Fibroblast of the conjunctiva (primary cell): ENCODE data around the gene PLPP3.

Experiments used
- DNase-seq: peaks from one replicate; pipeline ENCODE4 v3.0.0-alpha.2; 2010; ENCODE audit warnings: low read depth

The PLPP3 gene

DNA sequence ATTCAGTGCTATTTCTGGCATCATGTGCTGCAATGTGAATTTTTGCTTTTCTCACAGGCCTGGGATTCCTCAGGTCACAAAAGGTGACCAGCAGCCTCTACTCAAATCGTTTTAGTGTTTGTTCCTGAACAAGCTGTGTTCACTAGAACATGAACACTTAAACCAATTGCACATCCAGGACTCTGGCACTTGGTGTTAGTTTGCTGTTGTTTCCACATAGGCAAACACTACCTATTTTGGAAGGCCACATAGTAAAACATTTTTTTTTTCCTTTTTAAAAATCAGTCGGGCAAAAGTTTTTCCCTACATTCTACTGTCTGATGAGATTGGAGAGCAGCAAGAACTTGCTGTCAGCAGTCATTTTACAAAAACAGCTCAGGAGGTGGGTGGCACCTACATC lies 83.2 kb downstream of the PLPP3 start:
- no peak for DNase-seq

DNA sequence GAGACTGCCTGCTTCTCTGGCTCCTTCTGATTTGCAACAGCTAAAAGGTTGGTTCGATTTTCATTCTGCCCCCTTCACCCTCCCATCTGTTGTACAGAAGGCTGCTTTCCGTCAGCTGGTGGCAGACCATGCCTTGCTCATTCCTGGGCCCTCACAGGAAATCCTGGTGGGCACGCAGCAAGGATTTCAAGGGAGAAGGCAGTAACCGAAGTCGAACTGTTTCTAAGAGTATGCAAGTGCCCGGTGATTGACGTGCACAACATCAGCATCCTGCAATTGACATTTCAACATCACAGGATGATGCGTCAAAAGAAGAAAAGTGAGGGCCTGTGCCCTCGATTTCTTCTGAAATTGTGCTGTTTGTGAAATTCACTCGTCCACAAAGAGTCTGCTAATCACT lies 83.8 kb downstream of the PLPP3 start:
- DNase-seq, result no peak

DNA sequence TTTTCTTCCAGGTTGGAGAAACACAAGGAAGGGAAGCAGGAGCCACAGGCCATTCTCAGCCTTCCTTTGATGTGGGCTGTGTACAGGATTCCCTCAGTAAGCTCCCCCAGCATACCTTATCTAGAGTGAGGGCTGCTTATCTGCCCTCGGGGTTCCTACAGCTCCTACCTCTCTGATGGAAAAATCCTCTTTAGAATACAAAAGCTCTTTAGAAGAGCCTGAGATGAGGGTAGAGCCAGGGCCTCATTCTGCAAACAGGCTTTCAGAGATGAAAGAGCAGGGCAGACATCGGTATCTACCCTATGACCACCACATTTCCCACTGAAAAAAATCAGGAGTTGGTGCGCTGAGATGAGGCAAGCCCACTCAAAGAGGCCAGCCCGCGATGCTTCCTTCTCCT lies 85.1 kb downstream of the PLPP3 start:
- DNase-seq, result no peak

DNA sequence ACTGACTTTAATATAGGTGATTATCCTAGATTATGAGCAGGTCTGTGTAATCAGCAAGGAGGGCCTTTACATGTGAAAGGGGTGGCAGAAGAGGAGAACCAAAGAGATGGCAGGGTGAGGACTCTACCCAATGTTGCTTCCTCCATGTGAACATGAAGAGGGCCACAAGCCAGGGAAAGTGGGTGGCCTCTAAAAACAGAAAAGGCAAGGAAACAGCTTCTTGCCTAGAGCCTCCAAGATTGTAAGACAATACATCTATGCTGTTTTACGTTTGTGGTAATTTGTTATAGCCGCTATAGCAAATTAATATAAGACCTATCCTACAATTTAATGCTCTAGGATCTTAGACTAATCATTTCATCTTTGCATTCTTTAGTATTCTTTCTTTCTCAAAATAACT lies 85.5 kb downstream of the PLPP3 start:
- no peak for DNase-seq

DNA sequence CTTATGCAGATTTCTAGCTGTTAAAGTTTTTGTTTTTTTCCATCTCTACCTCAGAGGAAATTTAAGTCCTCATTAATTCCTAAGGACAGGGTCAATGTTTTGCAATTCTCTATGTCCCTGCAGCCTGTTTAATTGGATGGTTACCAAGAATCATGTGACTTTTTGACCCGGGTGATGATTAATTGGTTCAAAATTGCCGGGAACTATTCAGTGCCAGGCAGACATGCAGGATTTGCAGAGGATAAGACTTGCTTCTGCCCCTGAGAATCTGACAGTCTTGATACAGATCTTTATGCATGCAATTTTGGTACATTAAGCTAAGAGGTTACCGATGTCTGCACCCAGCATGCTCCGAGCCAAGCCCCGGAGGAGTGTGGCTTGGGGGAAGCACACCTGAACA lies 87.9 kb downstream of the PLPP3 start:
- DNase-seq, result peak; percentile 51

DNA sequence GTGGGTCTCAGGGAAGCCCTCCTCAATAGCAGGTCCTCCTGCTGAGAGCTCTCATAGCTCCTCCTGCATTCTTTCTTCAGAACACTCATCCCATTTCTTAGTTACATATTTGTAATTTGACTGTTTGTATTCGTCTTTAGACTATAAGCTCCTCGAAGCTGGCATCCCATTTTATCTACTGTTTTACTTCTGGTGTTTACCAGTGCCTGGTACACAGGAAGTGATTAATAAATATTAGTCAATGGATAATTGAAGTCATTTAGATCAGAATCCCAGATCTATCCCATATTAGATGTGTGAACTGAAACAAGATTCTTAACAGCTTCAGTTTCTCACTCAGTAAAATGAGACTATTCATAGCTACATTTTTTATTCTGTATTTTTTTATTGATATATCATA lies 88.7 kb downstream of the PLPP3 start:
- DNase-seq, result no peak

DNA sequence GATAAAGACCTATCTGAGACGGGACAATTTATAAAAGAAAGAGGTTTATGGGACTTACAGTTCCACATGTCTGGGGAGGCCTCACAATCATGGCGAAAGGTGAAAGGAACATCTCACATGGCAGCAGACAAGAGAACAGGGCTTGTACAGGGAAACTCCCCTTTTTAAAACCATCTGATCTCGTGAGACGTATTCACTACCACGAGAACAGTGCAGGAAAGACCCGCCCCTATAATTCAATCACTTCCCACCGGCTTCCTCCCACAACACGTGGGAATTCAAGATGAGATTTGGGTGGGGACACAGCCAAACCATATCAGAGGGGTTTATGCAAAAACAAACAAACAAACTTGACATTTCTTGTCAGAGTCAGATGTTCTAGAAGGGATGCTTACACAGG lies 89.7 kb downstream of the PLPP3 start:
- DNase-seq, result no peak

DNA sequence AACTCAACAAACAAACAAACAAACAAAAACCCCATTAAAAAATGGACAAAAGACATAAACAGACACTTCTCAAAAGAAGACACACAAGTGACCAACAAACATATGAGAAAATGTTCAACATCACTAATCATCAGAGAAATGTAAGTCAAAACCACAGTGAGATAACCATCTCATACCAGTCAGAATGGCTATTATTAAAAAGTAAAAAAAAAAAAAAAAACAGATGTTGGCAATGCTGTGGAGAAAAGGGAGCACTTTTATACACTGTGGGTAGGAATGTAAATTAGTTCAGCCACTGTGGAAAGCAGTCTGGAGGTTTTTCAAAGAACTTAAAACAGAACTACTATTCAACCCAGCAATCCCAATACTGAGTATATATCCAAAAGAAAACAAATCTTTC lies 94.7 kb downstream of the PLPP3 start:
- DNase-seq, result no peak

DNA sequence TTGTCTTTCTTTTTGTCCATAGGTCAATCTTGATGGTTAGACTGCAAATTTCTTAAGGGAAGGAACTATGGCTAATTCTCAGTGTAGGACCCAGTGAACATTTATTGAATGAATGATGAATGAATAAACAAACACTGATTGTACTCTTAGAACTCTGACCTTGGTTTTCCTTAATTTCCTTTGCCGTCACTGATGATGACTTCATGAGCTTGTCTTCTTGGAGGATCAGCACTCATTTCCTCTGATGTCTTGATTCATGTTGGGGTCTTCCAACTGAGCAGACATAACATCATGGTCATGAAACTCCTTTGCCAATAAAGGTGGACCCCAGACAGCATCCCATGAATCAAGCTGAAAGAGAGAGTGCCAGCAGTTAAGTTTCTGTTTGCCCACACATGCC lies 96.3 kb downstream of the PLPP3 start:
- DNase-seq, result no peak

DNA sequence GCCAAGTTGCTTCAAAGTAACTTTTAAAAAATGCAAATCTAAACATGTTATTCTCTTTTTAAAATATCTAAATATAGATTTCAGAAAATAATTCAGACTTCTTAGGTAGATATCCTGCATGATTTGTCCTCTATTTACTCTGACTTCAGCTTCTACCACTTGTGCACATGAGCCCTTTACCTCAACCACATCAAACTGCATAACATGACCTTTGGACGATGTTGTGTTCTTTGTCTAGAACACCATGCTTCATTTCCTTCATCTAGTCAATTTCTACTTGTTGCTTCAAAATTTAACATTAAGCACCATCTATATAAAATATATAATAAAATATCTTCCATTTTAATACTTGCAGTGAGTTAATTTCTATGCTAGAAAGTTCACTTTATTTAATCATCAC lies 96.9 kb downstream of the PLPP3 start:
- no peak for DNase-seq

DNA sequence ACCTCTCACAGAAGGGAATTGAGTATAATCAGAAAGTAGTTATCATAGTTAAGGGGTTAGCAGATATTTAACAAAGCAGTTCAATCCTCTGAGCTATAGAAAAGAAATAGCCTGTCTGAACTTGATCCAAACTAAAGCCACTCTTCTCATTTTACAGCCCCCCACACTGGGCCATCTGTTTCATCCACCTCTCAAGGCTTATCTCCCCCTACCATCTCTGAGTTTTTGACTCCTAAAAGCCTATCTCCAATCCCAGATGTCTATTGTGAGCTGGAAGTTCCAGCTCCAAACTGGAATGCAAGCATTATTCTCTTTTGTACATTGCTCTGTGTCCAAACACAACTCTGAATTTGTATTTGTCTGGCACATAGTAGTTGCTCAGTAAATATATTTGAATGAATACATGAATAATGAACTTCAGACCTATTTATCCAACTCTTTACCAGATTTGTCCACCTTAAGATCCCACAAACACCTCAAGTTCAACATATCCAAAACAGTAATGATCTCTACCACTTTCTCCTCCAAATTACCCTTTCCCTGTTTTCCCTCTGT lies 98.1 kb downstream of the PLPP3 start:
- no peak for DNase-seq

DNA sequence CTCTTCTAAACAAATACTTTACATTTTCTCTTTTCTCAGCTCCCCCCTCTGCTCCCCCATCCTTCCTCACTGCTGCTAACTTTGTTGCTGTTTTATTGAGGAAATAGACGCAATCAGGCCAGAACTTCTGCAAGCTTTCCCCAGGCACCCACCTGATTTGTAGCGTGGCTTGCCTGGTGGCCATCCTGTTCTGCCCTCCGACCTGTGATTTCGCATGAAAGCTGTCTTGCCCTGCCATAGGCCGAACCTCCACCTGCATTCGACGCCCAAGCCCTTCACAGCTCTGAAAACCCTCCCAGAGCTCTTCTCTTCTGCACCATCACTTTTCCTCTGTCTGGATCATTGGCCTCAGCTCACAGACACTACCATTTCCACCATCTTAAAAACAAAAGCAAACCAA lies 100.6 kb downstream of the PLPP3 start:
- DNase-seq, result no peak

DNA sequence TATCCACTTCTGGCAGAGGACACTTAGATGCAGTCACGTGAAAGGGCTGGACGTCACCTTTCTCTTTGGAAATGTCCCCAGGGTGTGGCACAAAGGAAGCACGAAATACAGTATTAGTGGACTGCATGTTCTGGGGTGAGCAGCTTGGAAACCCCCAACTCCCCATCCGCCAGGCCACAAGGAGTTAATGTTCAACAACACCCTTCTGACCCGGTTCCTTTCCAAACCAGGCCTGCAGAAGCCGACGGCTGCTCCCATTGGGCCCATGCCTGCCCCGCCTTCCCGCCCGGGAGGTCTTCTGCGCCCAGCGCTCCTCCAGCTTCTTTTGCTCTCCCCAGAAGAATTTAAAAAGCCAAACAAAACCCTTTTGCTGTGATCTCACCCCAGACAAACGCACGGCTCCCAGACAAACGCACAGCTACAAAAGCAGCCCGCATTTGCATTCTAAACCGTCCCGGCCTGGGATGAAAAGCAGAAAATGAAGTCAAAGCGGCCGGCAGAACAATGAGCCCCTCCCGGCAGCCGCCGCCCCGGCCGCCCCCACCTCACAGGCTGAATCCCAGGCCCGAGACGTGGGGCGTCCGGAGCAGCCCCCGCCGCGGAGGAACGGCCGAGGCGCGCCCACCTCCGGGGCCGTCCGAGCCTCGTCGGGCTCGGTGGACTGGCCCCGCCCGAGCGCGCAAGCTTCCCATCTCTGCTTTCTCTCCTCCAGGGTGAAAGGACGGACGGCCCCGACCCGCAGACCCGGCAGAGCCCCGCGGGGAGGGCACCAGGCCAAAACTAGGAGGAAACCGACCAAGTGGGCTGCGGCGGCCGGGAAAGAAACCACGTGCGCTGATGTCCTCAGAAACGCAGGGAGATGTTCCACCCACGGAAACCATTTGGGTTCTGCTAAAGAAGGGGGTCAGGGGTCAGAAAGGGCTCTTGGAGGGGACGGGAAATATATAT lies 101.9 kb downstream of the PLPP3 start:
- peak; percentile 49 for DNase-seq

DNA sequence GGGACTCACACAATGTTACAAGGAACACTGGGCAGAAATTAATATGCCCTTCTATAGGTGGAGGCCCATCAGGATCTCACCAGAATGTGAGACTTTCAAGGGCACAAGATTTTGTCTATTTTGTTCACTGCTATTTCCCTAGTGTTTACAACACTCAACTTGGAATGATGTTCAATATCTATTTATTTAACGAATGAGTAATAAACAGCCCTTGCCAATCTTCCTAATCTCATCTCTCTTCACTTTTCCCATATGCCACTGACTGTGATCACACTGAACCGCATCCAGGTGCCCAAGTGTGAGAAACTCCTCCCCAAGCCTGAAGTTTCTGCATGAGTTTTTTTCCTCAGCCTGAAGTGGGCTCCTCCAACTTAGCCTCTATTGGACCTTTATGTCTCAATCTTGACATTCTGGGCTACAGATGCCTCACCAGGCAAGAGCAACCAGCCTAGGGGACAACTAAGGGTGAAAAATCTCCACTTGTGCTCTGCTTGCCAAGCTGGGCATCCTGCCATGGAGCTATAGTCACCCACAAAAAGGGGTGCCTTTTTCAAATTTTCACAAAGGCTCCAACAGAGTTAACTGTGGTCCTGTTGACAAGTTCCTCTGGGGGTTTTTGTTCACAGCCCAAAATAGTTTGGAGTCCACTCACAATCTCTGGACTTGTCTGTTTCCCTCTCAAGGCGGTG lies 105.6 kb downstream of the PLPP3 start:
- no peak for DNase-seq

DNA sequence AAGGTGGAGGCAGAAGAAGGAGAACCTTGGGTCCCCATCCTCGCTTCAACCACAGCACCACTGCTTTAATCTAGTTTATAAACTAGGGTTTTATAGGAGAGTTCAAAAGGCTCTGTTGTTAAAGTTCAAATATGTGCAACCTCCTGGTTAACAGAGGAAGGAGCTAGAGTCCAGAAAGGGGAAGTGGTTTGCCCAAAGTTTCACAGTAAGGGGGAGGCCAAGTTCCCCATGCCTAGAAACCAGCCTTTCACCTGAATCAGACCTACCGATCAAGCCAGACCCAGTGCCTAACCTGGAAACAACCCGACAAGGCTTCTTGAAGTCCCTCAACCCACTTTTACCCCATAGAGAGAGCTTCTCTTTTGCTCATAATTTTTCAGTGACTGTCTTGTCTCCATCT lies 106.5 kb downstream of the PLPP3 start:
- no peak for DNase-seq

DNA sequence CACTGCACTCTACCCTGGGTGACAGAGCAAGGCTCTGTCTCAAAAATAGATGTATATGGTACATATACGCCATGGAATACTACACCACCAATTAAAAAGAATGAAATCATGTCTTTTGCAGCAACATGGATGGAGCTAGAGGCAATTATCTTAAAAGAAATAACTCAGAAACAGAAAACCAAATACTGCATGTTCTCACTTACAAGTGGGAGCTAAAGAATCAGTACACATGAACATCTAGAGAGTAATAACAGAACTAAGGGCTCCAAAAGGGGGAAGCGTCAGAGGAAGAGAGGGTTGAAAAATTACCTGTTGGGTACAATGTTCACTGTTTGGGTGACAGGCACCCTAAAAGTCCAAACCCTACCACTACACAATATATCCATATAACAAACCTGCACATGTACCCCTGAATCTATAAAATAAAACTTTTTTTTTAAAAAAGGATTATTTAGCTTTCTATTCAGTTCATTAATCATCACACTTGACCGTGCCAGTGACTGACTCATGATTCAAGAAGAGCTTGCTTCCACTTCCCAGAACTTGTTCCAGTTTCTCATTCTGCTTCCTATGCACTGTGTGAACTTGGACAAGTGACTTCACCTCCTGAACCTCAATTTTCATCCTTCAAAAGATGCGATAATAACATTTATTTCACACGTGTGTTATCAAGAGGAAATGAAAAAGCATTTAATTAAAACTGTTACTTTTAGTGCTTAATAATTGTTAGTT lies 109.6 kb downstream of the PLPP3 start:
- peak; percentile 32 for DNase-seq

DNA sequence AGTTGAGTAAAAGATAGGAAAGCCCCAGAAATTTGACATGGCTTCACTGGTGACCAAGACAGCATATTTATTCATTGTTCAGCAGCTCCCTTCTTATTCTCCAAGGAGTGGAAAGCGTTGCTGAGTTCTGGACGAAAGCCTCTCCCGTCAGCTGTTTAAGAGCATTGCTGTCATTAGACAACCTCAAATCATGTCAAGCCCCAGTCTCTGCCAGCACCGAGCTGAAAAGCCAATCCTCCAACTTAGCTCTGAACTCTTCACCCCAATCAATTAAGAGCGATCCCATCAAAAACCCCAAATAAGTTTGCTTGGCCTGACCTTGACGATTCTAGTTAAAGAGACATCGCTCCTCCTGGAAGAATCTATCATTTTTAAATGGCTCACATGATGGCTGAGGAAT lies 110.8 kb downstream of the PLPP3 start:
- DNase-seq, result no peak

DNA sequence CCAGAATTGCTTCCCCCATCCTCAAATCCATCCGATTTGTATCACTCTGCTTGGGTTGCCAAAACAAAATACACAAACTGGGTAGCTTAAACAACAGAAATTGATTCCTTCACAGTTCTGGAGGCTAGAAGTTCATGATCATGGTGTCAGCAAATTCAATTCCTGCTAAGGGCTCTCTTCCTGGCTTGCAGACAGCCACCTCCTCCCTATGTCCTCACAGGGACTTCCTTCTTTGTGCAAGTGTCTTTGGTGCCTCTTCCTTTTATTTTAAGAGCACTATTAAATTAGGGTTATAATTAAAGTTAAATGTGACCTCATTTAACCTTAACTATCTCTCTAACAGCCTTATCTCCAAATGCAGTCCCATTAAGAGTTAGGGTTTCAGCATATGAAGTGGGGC lies 112.8 kb downstream of the PLPP3 start:
- DNase-seq, result no peak

DNA sequence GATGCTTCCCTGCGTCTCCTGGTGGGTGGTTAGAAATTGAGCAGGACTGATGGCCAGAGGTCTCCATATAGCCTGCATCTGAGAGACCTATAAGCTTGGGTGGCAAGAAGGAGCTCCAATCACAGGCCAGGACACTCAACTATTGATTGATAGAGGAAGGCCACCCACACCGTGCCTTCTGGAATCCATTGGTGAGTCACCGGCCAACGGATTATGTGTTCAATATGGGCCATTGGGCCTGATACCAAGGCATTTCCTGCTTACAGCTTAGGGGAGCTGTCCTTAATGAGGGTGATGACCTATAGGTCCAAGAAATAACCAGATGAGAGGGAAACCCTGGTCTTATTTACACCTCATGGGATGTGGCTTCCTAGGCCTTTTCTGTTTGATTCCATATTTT lies 115.1 kb downstream of the PLPP3 start:
- no peak for DNase-seq

DNA sequence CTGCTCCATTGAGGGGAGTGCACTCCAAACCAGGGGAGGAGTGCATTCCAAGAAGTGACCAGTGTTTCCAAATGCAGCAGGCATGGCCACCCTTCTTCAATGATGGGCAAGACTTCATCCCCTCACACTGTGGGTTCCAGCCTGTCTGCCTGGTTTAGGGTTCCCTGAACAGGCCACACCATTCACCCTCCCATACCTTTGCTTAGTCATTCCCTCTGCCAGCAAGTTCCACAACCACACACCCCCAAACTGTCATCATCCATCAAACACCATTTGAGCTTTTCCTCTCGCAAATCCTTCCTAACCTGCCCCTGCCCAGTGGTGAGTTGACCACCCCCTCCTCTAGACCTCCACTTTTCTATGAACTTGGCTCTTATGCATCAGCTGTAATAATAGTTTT lies 116.0 kb downstream of the PLPP3 start:
- no peak for DNase-seq

DNA sequence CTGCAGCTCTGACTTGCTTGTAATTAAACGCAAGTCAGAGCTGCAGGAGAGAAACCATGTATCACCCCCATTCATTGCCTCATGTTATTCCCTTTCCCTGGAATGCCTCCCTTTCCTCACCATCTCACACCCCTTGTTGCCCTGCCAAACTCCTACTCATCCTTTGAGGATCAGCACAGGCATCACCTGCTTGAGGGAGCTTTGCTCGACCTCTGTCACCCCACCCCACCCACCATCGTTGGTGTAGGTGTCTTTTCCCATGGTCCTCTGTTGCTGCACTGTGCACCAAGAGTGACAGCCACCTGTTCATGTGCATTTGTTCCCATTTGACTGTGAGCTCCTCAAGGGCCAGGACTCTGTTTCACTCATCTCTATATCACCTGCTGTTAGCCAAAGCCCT lies 117.2 kb downstream of the PLPP3 start:
- no peak for DNase-seq
